Left renal pelvis (tissue), 4 donors: ENCODE results near the gene CTAGE8. TPM values are rescaled to one million over a fixed set of nuclear protein-coding genes. Genes with fewer than 3 reads are reported as not detected.
"Not testable (repeated sequence)": the region's sequence is repeated elsewhere in the genome, so short reads cannot be mapped to it uniquely, and the experiment has no call there.

Experiments used
- DNase-seq, 4 donors: peaks; one replicate each; pipeline ENCODE4 v3.0.0-alpha.2; 2013; ENCODE audit warnings: low read depth in 4 of 4, low spot score in 3 of 4
- polyA plus RNA-seq, 4 donors: library from polyadenylated mRNA; unstranded; fragments of 120-200 nt; gene quantifications; one replicate each; pipeline ENCODE4 v1.2.1, GENCODE V29; 2013; ENCODE audit not compliant: insufficient read length in 4 of 4

The CTAGE8 gene, protein sequence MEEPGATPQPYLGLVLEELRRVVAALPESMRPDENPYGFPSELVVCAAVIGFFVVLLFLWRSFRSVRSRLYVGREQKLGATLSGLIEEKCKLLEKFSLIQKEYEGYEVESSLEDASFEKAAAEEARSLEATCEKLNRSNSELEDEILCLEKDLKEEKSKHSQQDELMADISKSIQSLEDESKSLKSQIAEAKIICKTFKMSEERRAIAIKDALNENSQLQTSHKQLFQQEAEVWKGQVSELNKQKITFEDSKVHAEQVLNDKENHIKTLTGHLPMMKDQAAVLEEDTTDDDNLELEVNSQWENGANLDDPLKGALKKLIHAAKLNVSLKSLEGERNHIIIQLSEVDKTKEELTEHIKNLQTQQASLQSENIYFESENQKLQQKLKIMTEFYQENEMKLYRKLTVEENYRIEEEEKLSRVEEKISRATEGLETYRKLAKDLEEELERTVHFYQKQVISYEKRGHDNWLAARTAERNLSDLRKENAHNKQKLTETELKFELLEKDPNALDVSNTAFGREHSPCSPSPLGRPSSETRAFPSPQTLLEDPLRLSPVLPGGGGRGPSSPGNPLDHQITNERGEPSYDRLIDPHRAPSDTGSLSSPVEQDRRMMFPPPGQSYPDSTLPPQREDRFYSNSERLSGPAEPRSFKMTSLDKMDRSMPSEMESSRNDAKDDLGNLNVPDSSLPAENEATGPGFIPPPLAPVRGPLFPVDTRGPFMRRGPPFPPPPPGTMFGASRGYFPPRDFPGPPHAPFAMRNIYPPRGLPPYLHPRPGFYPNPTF
- polyA plus RNA-seq: 1 to 10 TPM; 3.5 to 9.5 (median 4.0) TPM

DNA sequence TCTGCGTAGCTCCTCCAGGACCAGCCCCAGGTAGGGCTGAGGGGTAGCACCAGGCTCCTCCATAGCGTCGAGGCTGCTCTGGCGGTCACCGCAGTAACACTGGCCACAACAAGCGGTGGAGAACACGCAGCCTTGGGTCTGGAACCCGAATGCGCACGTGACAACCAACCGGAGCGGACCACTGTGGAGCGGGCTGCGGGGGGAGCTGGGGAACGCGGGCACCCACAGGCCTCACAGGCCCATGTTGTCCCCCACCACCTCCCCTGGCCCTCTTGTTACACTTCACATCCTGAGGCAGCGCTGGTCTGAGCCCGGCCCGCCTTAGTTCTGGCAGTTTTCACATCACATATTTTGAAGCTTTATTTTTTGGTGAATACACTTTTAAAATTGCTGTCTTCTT lies at the start of gene CTAGE8:
TSS of gene CTAGE8 (minus strand) at position 101 of the 400 bp plus-strand sequence. CDS start at position 63, 38 bp downstream.
- DNase-seq: not testable (repeated sequence)

DNA sequence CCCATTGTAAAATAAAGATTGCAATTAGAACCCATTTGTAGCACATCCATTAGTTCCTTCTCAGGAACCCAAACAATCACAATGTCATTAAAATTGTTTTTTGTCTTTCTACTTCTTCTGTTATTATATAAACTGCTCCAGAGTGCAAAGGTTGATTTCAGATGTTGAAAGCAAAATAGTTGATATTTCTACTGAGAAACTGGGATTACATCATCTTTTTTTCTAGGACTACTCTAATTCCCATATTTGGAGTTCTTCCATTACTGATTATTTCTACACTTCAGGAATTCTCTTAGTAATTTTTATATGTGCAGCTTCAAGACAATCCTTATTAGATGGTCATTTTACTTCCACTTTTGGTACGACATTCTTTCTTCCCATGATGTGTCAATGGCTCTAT lies 48.4 kb upstream of the CTAGE8 start:
- not testable (repeated sequence) for DNase-seq

DNA sequence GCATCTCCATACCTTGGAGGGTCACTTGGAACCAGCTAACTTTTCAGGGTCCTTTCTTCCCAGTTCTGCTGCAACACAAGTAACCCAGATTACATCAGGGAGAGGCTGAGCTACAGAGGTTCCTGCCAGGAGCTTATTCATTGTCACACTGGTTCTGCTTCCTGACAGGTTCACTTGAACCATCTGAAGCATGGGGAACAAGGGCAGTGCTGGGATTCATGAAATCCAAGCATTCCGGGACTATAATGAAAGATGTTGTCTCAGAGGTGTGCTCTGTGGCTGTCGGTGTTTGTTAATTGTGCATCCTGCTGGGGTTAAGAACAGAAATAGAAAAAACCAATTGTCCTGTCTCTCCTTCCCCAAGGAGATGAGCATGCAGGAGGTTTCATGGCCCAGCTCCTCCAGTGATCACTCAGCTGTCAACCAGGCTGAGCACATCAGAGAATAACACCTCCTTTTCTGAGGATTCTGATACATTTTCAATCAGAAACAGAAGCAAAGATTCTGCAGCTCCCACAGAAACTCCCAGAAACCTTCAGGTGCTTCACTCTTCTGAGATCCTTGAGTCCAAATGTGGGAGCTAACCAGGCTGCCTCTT lies 42.9 kb upstream of the CTAGE8 start, which contains the start of gene OR2A1:
TSS of gene OR2A1 (plus strand) at position 548 of the 598 bp plus-strand sequence. CDS start 5,706 bp downstream, outside the sequence.
- DNase-seq: not testable (repeated sequence)

DNA sequence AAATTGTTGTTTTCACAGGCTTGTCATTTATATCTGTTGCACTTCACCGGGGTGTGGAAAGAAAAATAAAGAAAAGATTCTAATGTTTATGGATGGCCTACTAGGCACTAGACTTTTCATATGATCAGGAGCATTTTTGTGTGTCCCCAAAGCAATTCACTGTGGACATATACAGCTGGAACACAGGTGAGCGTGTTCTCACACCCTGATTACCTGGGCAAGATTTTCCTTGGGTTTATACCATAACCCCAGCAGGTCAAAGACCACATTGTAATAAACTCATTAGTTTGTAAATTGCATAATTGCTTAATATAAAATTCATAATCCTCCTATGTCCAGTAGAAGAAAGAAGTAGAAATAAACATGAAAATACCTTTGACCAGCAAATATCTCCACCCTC lies 42.1 kb upstream of the CTAGE8 start:
- DNase-seq: not testable (repeated sequence)

DNA sequence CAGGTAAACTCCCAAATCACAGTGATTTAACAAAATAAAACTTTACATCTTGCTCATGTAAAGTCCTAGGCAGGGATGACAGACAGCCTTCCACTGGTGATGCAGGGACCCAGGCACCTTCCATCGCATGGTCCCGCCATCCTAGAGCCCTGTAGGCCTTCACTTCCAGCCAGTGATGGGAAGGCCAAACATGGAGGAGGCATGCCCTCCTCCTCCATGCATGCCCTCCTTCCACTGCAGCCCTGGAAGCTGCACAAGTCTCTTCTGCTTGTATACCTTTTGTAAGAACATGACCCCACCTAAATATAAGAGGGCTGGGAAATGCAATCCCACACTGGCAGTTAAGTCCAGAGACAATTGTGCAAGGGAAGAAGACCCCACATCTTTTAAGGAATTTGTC lies 40.6 kb upstream of the CTAGE8 start:
- not testable (repeated sequence) for DNase-seq

DNA sequence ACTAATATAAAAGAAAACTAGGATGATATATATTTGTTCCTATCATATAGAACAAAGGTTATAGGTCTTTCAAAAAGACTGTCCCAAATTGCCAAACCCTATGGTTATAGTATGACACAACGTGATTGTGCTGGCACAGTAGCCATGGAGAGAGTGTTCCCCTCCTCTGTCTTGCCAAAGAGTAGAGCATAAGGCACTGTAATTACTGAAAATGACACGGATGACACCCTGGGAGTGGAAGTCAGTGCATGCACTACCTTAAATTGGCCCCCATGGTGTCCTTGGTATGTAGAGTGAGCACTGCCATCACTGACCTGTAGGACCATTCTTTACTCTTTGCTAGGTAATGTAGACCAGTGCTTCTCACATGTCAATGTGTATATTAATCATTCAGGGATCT lies 36.1 kb upstream of the CTAGE8 start:
- DNase-seq: not testable (repeated sequence)

DNA sequence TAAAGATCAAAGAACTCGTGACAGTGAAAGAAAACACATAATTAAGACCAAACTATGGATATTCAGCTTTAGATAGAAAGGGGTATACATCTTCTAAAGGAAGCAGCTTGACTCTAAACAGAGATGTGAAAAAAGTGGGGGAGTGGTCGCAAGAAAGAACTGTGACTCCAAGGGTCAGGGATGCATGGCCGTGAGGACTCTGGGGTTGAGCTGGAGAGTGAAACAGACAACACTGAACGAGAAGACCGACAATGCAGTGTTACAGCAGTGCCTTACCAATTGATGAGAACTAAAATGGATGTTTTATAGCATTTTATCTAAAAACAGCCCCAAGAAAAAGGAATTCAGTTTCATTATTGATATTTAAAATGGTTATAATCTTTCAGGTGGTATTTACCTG lies 34.5 kb upstream of the CTAGE8 start:
- DNase-seq: not testable (repeated sequence)

DNA sequence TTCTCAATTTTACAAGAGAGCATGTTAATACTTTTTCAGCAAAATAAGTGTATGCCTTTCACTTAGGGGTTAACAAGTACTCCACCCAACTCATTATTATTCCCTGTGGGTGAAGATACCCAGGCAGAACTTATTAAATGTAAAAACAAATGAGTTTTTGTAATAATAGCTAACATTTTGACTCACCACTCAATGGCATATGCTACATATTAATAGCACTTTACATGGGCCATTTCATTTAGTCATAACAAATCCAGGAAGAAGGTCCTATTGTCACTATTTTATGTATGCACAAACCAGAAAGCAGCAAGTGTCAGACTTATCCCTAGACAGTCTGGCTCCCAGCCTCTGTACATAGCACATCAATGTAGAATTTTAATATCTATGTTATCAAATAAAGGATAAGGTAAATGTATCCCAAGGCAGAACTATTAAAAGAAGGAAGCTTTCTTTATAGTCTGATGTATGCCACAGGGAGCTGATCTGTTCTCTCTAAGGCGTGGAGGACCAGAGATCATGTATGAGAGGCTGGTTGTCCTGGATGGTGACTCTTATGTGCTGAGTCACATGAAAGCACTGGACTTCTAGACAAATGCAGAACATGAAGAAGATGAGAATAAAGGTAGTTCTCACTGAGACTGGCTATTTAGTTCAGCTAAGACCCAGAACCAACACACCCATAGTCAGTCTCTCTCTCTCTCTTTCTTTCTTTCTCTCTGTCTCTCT lies 33.7 kb upstream of the CTAGE8 start:
- DNase-seq: not testable (repeated sequence)

DNA sequence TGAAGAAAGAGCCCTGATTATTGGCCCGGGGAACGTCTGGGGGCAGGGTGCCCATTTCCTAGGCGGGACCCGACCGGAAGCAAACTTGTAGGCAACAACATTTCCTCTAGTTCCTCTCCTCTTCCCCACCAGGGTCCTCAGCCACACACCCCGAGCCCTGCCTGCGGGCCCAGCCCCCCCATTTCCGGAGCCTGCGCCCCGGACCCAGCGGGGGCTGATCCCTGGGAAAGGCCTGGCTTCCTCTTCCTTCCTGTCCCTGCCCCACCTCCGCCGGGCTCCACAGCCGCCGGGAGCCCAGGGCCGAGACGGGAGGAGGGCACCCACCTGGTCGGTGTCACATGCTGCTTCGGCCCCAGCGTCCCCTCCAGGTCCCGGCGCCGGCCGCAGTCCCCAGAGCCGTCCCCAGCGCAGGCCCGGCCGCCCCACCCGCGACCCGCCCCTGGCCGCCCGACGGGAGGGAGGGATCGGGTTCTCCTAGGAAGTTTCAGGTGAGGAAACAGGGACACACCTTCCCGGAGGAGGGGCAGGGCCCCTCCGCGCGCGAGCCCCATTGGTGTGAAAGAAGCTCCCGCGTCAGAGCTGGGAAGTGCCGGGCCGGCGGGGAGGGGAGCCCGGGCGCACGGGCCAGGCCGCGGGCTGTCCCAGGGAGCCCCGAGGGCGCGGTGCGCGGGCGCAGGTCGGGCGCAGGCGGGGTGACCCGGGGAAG lies 24.9 kb upstream of the CTAGE8 start:
- not testable (repeated sequence) for DNase-seq

DNA sequence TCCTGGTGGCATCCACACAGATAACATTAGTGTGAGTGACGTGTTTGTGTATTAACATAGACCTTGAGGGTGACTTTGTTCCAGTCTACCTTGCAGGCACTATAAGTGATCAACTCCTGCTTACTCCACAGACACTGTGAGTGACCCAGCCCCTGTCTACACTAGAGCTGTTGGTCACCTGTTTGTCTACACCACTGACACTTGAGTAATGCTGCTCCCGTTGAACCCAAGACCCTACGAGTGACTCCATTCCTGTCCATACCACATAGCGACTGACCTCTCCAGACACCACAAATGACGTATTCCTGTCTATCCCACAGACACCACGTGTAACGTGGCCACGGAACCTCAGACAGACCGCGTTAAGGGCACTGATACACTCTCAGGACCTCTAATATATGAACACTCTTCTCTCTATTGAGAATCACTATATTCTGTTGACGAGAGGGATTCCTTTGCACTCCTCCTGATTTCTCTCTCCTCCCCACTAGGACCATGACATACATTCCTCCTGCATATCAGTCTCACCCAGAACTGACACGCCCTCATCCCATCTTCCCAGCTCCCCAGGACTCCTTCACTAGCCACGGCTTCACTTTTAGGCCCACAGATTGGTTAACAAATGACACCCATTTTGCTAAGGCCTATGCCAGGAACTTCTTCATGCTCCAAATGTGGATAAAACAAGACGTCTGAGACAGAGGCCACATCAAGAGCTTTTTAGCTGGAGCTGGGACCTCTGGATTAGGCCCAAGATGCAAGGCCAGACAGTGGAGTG lies 23.5 kb upstream of the CTAGE8 start:
- DNase-seq: not testable (repeated sequence)

DNA sequence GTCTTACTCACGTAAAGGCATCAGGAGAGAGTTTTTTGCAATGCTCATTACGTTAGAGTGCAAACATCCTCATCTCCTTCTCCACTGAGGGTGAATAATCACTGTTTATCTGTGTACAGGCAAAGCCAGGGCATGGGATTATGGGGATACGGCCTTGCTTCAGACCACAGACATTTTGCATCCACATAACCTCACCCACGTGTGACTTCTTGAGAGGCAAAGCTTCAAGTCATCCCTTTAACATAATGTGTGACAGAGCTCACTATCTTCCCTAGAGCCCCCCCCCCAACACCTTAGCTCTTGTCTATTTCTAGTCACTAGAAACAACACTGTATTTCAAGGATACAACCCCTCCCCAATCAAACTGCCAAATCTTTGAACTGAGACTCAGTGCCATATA lies 22.5 kb upstream of the CTAGE8 start:
- DNase-seq: not testable (repeated sequence)

DNA sequence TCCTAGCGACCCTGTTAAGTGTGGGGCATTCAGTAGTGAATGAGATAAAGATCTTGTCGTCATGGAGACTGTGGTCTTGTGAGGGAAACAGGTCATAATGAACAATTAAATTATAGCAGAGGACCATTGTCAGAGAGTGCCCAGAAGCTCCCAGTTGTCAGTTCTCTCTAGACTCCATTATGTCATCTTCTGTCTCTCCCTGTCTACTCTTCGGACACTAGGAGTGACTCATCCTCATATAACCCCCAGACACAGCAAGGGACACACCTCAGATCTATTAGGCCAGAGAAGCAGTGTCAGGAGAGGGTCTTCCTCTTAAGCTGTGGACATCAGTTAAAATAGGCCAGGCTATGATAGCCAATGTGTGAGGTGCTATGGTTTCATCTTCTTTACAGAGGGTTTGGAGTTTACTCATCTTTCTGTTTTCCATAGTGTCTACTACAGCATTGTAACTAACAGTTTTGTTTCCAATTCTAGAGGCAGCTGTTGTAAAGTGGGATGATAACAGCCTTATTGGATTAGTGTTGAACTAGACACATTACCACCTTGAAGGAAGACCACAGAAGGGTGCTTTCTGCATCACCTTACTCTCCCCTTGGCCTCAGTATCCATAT lies 18.2 kb upstream of the CTAGE8 start:
- not testable (repeated sequence) for DNase-seq

DNA sequence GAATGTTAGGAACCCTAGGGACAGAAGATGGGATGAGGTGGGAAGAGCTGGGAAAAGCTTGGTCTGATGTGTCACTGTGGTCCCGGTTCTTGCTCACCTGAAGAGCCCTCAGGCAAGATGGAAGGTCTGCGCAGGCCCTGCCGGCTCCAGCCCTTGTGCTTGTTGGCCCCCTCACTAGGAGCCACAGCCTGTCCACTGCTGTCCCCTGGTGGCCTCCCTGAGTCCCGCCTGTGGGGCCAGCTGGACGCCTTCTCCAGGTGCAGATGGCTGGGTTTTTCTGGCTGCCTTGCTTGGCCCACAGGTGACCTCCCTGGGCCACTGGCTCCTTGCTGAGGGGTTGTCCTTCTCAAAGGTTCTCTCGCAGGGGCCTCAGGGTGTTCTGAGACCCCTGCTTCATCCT lies 14.6 kb upstream of the CTAGE8 start:
- DNase-seq: not testable (repeated sequence)

DNA sequence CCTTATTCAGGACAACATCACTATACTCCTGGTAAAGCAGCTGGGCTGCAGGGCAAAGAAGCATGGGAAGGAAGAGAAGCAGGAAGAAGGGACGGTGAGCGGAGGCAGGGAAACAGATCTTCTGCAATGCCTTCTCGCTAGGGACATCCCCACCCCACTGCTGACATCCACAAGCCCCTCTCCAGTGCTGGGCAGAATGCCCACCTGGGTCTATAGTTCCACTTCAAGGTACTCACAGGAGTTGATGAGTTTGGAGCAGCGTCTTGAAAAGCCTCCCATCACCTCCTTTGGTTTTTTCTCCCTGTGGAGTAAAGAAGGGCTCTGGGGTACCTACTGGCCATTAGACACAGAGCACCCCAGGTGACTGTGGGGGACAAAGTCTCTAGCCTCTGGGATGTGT lies 13.4 kb upstream of the CTAGE8 start:
- not testable (repeated sequence) for DNase-seq

DNA sequence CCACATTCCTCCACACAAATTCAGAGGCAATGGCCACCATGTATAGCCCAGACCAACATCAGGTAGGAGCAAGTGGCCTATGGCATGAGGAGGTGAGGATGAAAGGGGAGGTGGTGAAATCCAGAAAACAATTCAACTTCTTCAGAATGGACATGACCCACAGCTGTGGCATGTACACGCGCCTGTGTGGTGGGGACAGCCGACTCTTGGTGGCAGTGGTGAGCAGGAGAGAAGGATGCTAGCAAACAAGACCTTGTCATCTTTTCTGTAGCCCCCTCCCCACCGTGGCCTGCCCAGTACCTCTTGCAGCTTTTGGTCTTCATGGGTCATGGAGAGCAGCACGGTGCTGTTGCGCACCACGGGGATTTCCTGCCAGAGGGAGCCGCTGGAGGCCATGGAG lies 12.9 kb upstream of the CTAGE8 start:
- DNase-seq: not testable (repeated sequence)

DNA sequence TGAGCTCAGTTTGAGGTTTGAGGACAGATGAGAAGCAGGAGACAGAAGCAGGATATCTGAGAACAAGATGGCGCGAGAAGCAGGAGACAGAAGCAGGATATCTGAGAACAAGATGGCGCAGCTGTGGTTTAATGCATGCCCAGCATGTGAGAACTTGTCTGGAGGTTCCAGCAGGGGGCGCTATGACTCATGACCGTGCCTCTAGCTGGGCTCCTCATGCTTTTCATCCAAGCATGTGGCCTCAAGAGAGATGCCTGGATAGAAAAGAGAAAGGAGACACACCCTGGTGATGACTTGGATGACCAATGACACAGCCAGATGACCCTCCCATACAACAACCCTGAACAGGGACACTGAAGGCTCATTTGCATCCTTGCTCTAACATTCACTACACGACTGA lies 10.9 kb upstream of the CTAGE8 start:
- not testable (repeated sequence) for DNase-seq

DNA sequence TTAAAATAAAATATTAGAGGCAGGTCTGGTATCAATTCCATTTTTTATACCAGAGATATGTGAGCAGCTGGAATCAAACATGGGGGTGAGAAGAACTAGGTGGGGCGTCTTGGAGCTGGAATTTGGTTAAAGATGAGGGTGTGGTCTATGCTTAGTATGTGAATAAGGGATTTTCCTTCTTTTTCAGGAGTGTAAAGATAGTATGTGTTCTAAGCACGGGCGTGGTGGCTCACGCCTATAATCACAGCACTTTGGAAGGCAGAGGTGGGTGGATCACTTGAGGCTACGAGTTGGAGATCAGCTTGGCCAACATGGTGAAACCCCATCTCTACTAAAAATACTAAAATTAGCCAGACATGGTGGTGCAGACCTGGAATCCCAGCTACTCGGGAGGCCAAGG lies 6.2 kb upstream of the CTAGE8 start:
- not testable (repeated sequence) for DNase-seq

DNA sequence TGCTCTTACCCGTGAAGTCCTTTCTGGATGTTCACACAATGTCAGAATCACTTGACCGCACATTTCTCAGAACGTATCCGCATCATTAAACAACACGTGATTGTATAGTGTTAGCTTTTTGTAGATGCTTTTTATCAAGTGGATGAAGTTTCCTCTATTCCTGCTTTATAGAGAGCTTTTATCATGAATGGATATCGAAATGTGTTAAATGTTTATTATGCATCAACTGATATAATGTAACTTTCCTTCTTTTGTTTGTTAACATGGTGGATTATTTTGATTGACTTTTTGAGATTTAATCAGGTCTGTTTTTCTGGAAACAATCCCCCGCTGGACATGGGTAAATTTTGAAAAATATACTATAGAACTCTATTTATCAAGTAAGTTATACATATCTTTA lies 4.4 kb downstream of the CTAGE8 start, which contains the start of gene OR2A7:
TSS of gene OR2A7 (minus strand) at position 101 of the 400 bp plus-strand sequence. CDS start 5,164 bp downstream, outside the sequence.
- not testable (repeated sequence) for DNase-seq
